OCI-LY1 (cell line): ENCODE measurements around the gene RBM28.

Experiments used
- H2AFZ ChIP-seq: fragments of 200-600 bp; sonication (generic), shearing (Covaris generic); 2 replicates; pipeline ENCODE4 v1.6.0; 2014; ENCODE audit warnings: antibody characterized with exemption, mild to moderate bottlenecking, low read length
- H3F3A ChIP-seq: fragments of 200-600 bp; sonication (generic), shearing (Covaris generic); 2 replicates; pipeline ENCODE4 v1.6.0; 2014; ENCODE audit warnings: mild to moderate bottlenecking, antibody characterized with exemption, low read length, moderate library complexity; ENCODE audit not compliant: insufficient read depth
- H3K27ac ChIP-seq: fragments of 200-600 bp; sonication (generic); 2 replicates; pipeline ENCODE4 v1.5.1; 2014; ENCODE audit warnings: low read length, mixed run types, mild to moderate bottlenecking, low read depth; ENCODE audit not compliant: poor library complexity, severe bottlenecking
- H3K27me3 ChIP-seq: fragments of 200-600 bp; sonication (generic); 2 replicates; pipeline ENCODE4 v1.6.0; 2014; ENCODE audit warnings: antibody characterized with exemption, mild to moderate bottlenecking, low read length, moderate library complexity; ENCODE audit not compliant: insufficient read depth
- H3K36me3 ChIP-seq: fragments of 200-600 bp; sonication (generic); 2 replicates; pipeline ENCODE4 v1.6.1; 2014; ENCODE audit warnings: mild to moderate bottlenecking, antibody characterized with exemption, low read length, moderate library complexity, mixed read lengths; ENCODE audit not compliant: insufficient read depth
- H3K4me1 ChIP-seq: fragments of 200-600 bp; sonication (generic); 2 replicates; pipeline ENCODE4 v1.5.1; 2014; ENCODE audit warnings: mild to moderate bottlenecking, low read length, moderate library complexity; ENCODE audit not compliant: insufficient read depth, severe bottlenecking
- H3K4me2 ChIP-seq: fragments of 200-600 bp; sonication (generic), shearing (Covaris generic); 2 replicates; pipeline ENCODE4 v1.6.1; 2014; ENCODE audit warnings: low read length
- H3K4me3 ChIP-seq: fragments of 200-600 bp; sonication (generic); 2 replicates; pipeline ENCODE4 v1.5.1; 2014; ENCODE audit warnings: low read length, low read depth, mild to moderate bottlenecking, mixed read lengths; ENCODE audit not compliant: poor library complexity, severe bottlenecking
- H3K79me2 ChIP-seq: fragments of 200-600 bp; shearing (Covaris generic); 2 replicates; pipeline ENCODE4 v1.6.1; 2016; ENCODE audit warnings: mixed run types, low read length, mixed read lengths; ENCODE audit not compliant: insufficient read depth
- H3K9ac ChIP-seq: fragments of 200-600 bp; sonication (generic), shearing (Covaris generic); 2 replicates; pipeline ENCODE4 v1.6.1; 2014; ENCODE audit warnings: mild to moderate bottlenecking, low read length, mixed read lengths
- H3K9me2 ChIP-seq: fragments of 200-600 bp; sonication (generic), shearing (Covaris generic); 2 replicates; pipeline ENCODE4 v1.6.1; 2014; ENCODE audit warnings: low read depth, mild to moderate bottlenecking, low read length, mixed read lengths
- H3K9me3 ChIP-seq: fragments of 200-600 bp; shearing (Covaris generic); 2 replicates; pipeline ENCODE4 v1.6.1; 2014; ENCODE audit warnings: low read length, mixed read lengths
- H4K20me1 ChIP-seq: fragments of 200-600 bp; sonication (generic), shearing (Covaris generic); 2 replicates; pipeline ENCODE4 v1.6.0; 2016; ENCODE audit warnings: mild to moderate bottlenecking, low read length; ENCODE audit not compliant: insufficient read depth
- EZH2 ChIP-seq: fragments of 200-600 bp; sonication (generic), shearing (Covaris generic); IDR thresholded peaks from 2 replicates; pipeline ENCODE4 v1.8.0; 2017; ENCODE audit warnings: borderline replicate concordance, mixed run types, mild to moderate bottlenecking, antibody characterized with exemption, low read length, moderate library complexity, mixed read lengths
- TF ChIP-seq, protein P1 (sequence below): fragments of 200-600 bp; sonication (generic), shearing (Covaris generic); IDR thresholded peaks from 2 replicates; pipeline ENCODE4 v1.5.1; 2017; ENCODE audit warnings: mild to moderate bottlenecking, antibody characterized with exemption, low read length, moderate library complexity, mixed read lengths

Gene RBM28

DNA sequence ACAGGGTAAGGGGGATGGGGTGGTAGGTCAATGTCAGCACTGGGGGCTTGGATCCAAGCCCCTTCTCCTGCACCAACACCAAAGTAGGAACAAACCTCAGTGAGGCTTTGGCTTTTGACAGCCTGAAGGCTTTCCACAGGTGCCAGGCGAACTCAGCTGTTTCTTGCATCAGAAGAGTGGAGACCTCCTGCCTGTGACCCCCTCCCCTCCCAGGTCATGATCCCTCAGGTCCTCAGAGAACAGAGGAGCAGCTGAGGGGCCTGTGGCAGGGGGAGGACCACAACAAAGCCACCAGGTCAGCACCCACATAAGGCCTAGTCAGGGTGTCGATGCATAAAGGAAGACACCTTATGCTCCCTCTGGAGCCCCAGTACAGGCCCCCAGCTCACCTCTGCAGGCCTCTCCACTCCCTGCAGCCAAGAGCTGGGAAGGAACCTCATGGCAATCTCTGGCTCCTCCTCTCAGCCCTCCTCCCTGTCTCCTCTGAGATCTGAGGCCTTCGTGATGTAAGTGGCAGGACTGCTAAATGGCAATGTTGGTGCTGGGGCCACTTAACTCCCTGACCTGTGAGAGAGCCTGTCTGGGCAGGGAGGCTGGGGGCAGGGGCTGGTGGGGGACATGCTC, 36.9 kb upstream of the RBM28 start:
- Histone ChIP-seq H3K4me2 (no peak overlapping the region), H4K20me1 (no peaks in the 10 kb centered on the region)
- no peak for TF ChIP-seq EZH2
- TF ChIP-seq, protein P1, sequence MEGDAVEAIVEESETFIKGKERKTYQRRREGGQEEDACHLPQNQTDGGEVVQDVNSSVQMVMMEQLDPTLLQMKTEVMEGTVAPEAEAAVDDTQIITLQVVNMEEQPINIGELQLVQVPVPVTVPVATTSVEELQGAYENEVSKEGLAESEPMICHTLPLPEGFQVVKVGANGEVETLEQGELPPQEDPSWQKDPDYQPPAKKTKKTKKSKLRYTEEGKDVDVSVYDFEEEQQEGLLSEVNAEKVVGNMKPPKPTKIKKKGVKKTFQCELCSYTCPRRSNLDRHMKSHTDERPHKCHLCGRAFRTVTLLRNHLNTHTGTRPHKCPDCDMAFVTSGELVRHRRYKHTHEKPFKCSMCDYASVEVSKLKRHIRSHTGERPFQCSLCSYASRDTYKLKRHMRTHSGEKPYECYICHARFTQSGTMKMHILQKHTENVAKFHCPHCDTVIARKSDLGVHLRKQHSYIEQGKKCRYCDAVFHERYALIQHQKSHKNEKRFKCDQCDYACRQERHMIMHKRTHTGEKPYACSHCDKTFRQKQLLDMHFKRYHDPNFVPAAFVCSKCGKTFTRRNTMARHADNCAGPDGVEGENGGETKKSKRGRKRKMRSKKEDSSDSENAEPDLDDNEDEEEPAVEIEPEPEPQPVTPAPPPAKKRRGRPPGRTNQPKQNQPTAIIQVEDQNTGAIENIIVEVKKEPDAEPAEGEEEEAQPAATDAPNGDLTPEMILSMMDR, result no peak

DNA sequence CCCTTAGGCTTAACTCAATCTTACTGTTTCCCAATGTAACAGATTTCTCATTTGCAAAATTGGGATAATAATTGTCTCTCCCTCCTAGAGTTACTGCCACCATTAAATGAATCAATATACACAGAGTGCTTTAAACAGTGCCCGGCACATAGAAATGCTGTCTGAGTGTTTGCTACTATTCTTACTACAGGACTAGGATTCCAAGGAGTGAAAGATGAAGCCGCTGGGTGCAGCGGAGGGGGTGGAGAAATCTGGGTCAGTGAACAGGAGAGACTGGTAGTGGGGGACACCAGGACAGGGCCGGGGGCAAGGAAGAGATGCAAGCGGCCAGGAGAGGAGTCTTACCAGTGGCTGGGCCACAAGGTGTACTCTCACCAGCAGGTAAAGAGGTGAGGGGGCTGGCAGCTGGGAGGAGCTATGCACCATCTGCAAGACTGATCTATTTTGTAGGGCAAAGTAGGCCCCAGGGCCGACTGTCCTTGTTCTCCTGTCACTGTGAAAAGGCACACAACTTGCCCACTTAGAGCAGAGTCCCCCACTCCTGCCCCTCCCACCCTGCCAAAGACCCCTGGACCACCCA, 36.3 kb upstream of the RBM28 start:
- peaks cover 6% of the 10 kb centered on the region; the same call in 1 of the 2 replicates for H3K27me3 ChIP-seq
- no peak for TF ChIP-seq EZH2
- TF ChIP-seq, protein P1, result no peak
- H3F3A ChIP-seq, result no peaks in the 10 kb centered on the region
- H3K9me2 ChIP-seq, result no peaks in the 10 kb centered on the region
- no peak overlapping the region for H3K9ac ChIP-seq
- no peak overlapping the region for H3K27ac ChIP-seq
- no peaks in the 10 kb centered on the region for H3K4me1 ChIP-seq
- no peak overlapping the region for H3K4me2 ChIP-seq
- no peaks in the 10 kb centered on the region for H4K20me1 ChIP-seq
- H3K4me3 ChIP-seq, result no peak overlapping the region
- H2AFZ ChIP-seq, result no peak overlapping the region
- H3K79me2 ChIP-seq, result no peaks in the 10 kb centered on the region
- H3K36me3 ChIP-seq, result no peaks in the 10 kb centered on the region
- no peaks in the 10 kb centered on the region for H3K9me3 ChIP-seq

More for the DNA sequence above, 36.9 kb upstream of the RBM28 start:
- H3K79me2 ChIP-seq, result no peaks in the 10 kb centered on the region
- no peak overlapping the region for H3K4me3 ChIP-seq
- no peaks in the 10 kb centered on the region for H3K9me3 ChIP-seq
- H3K27ac ChIP-seq, result no peak overlapping the region
- H3K27me3 ChIP-seq, result peaks cover 6% of the 10 kb centered on the region; the same call in 1 of the 2 replicates
- H3K9ac ChIP-seq, result no peak overlapping the region
- no peaks in the 10 kb centered on the region for H3K36me3 ChIP-seq
- H3F3A ChIP-seq, result no peaks in the 10 kb centered on the region
- H3K9me2 ChIP-seq, result no peaks in the 10 kb centered on the region
- H3K4me1 ChIP-seq, result no peaks in the 10 kb centered on the region
- no peak overlapping the region for H2AFZ ChIP-seq

DNA sequence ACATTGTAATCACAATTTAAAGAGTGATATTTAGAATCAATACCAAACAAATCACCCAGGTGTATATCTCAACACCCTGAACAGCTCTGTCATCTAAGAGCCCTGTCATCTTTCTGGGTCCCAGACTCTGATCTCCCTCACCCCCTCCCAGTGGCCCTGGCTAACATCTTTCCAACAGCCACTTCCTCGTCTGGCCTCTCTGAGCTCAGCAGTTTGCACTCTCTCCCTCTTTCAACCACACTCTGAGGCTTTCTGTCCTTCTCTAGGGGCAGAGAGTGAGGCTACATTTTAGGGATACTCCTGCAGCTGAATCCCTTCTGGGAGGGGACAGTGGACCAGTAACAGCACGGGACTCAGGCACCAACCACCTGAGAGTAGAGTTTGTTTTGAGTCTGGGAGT, 34.9 kb upstream of the RBM28 start:
- H3K79me2 ChIP-seq, result no peaks in the 10 kb centered on the region
- no peaks in the 10 kb centered on the region; the same call in 1 of the 2 replicates for H3K9me3 ChIP-seq
- no peaks in the 10 kb centered on the region for H3K9me2 ChIP-seq
- no peak overlapping the region for H3K4me2 ChIP-seq
- no peak overlapping the region for H2AFZ ChIP-seq
- H3K4me1 ChIP-seq, result no peaks in the 10 kb centered on the region
- no peak overlapping the region for H3K9ac ChIP-seq
- H3K27me3 ChIP-seq, result peaks cover 16% of the 10 kb centered on the region; the same call in 1 of the 2 replicates
- H3K27ac ChIP-seq, result no peak overlapping the region
- TF ChIP-seq, protein P1, result no peak
- no peak for TF ChIP-seq EZH2
- H3K36me3 ChIP-seq, result no peaks in the 10 kb centered on the region
- no peaks in the 10 kb centered on the region for H4K20me1 ChIP-seq
- H3F3A ChIP-seq, result no peaks in the 10 kb centered on the region
- no peak overlapping the region for H3K4me3 ChIP-seq
